Endodermal cell (in vitro differentiated cells): ENCODE results near the gene DDX21. TPM values are rescaled to one million over a fixed set of nuclear protein-coding genes. Genes with fewer than 3 reads are reported as not detected.
A peak's percentile ranks its signal among the peaks of the same experiment; 100 is the strongest.

Source experiments
- DNase-seq: peaks from one replicate; pipeline ENCODE4 v3.0.0-alpha.2; 2017
- H3K27ac ChIP-seq: 2 replicates; pipeline ENCODE4 v1.5.1; 2013; ENCODE audit warnings: mild to moderate bottlenecking, low read depth, low read length, moderate library complexity
- H3K27me3 ChIP-seq: 2 replicates; pipeline ENCODE4 v1.6.1; 2013; ENCODE audit warnings: mild to moderate bottlenecking, low read length, moderate library complexity; ENCODE audit not compliant: insufficient read depth, control insufficient read depth, poor library complexity, severe bottlenecking
- H3K36me3 ChIP-seq: 2 replicates; pipeline ENCODE4 v1.7.0; 2013; ENCODE audit warnings: mild to moderate bottlenecking, low read length, moderate library complexity; ENCODE audit not compliant: control insufficient read depth, insufficient read depth
- H3K4me1 ChIP-seq: one replicate; pipeline ENCODE4 v1.7.0; 2013; ENCODE audit warnings: low read length; ENCODE audit not compliant: control insufficient read depth, insufficient read depth
- H3K4me3 ChIP-seq: 2 replicates; pipeline ENCODE4 v1.5.1; 2013; ENCODE audit warnings: mild to moderate bottlenecking, low read length, moderate library complexity
- H3K9ac ChIP-seq: 2 replicates; pipeline ENCODE4 v1.6.1; 2013; ENCODE audit warnings: mild to moderate bottlenecking, low read length, moderate library complexity; ENCODE audit not compliant: poor library complexity, severe bottlenecking; ENCODE audit errors: extremely low read depth
- H3K9me3 ChIP-seq: 2 replicates; pipeline ENCODE4 v1.6.1; 2013; ENCODE audit warnings: mild to moderate bottlenecking, low read length, moderate library complexity; ENCODE audit not compliant: control insufficient read depth
- H3K27ac Mint-ChIP-seq: 2 replicates; pipeline ENCODE4 v1.8.0; 2020; ENCODE audit warnings: mixed read lengths
- H3K27me3 Mint-ChIP-seq: 2 replicates; pipeline ENCODE4 v1.8.0; 2021; ENCODE audit warnings: mild to moderate bottlenecking, mixed read lengths; ENCODE audit not compliant: insufficient read depth
- H3K36me3 Mint-ChIP-seq: 2 replicates; pipeline ENCODE4 v1.8.0; 2020; ENCODE audit warnings: low read depth, mixed read lengths
- H3K4me1 Mint-ChIP-seq: 2 replicates; pipeline ENCODE4 v1.8.0; 2020; ENCODE audit warnings: mixed read lengths
- H3K4me3 Mint-ChIP-seq: 2 replicates; pipeline ENCODE4 v1.8.0; 2020; ENCODE audit warnings: mild to moderate bottlenecking, moderate library complexity, mixed read lengths
- H3K9me3 Mint-ChIP-seq: 2 replicates; pipeline ENCODE4 v1.8.0; 2020; ENCODE audit warnings: mild to moderate bottlenecking, mixed read lengths
- WGBS, 2 experiments: methylation state at CpG; one replicate each; pipeline versions ENCODE4 v1.1.5 to v1.1.7; 2013; ENCODE audit warnings: missing lambda C conversion rate in 2 of 2, mixed read lengths in 1 of 2; ENCODE audit not compliant: insufficient coverage in 1 of 2, insufficient read length in 1 of 2; 5-methylcytosine and 5-hydroxymethylcytosine counted together
- total RNA-seq, 2 donors: library from RNA; stranded (reverse); fragmentation: NEBNext Ultra II Directional in 1 of 2; extraction: Animal tissue kit (Norgen Biotek cat#: 25700) in 1 of 2; gene quantifications; 2 replicates in 1 of 2; 3 replicates in 1 of 2; pipeline ENCODE4 v1.2.1, GENCODE V29; 2021
- TF ChIP-seq, protein P1 (sequence below): fragments of 200-600 bp; sonication (generic); conservative IDR thresholded peaks from 2 replicates; pipeline ENCODE4 v1.5.0; 2021; ENCODE audit warnings: antibody characterized with exemption, mild to moderate bottlenecking

The DDX21 gene
- total RNA-seq, 2 donors from 2014 or later, result 64.7 to 78.7 TPM

DNA sequence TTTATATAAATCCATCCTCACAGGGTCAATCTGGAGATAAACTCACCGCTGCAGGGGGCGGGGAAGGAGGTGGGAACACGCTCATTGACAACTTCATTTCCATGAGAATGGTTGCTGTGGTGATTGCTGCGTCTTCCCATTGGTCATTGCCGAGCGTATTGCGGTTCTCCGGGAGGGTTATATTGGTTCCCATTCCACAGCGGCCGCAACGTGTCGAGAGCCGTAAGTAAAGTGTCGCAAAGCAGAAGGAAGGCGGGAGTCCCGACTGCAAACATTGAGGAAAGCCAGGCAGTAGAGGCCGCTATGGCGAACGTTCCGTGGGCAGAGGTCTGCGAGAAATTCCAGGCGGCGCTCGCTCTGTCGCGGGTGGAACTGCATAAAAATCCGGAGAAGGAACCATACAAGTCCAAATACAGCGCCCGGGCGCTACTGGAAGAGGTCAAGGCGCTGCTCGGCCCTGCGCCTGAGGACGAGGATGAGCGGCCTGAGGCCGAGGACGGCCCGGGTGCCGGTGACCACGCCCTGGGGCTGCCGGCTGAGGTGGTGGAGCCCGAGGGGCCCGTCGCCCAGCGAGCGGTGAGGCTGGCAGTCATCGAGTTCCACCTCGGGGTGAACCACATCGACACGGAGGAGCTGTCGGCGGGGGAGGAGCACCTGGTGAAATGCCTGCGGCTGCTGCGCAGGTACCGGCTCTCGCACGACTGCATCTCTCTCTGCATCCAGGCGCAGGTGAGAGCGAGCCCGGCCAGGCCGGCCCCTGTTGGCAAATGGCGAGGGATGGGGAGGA lies 32.8 kb downstream of the DDX21 start, which contains the start of gene KIFBP:
KIFBP (plus strand) TSS at position 274 of the 787 bp plus-strand sequence; CDS start at position 304, 30 bp downstream.
- peak within 1 kb of the TSS; percentile 85 for H3K9ac ChIP-seq
- H3K4me3 Mint-ChIP-seq, result peak within 1 kb of the TSS; percentile 87
- H3K4me3 ChIP-seq, result peak within 1 kb of the TSS; percentile 98
- 0 to 1% methylated on average over 28 to 62 of the region's 62 CpGs for WGBS, 2 experiments
- peak within 1 kb of the TSS; percentile 96 for H3K27ac Mint-ChIP-seq
- TF ChIP-seq, protein P1, sequence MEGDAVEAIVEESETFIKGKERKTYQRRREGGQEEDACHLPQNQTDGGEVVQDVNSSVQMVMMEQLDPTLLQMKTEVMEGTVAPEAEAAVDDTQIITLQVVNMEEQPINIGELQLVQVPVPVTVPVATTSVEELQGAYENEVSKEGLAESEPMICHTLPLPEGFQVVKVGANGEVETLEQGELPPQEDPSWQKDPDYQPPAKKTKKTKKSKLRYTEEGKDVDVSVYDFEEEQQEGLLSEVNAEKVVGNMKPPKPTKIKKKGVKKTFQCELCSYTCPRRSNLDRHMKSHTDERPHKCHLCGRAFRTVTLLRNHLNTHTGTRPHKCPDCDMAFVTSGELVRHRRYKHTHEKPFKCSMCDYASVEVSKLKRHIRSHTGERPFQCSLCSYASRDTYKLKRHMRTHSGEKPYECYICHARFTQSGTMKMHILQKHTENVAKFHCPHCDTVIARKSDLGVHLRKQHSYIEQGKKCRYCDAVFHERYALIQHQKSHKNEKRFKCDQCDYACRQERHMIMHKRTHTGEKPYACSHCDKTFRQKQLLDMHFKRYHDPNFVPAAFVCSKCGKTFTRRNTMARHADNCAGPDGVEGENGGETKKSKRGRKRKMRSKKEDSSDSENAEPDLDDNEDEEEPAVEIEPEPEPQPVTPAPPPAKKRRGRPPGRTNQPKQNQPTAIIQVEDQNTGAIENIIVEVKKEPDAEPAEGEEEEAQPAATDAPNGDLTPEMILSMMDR, result peak; percentile 69
- peaks cover 18% of the 10 kb centered on the region for H3K36me3 Mint-ChIP-seq
- H3K4me1 ChIP-seq, result peaks cover 2% of the 10 kb centered on the region
- H3K27me3 ChIP-seq, result no peaks in the 10 kb centered on the region
- H3K9me3 Mint-ChIP-seq, result no peaks in the 10 kb centered on the region
- H3K27me3 Mint-ChIP-seq, result no peaks in the 10 kb centered on the region
- H3K4me1 Mint-ChIP-seq, result peaks cover 22% of the 10 kb centered on the region
- peaks cover 34% of the 10 kb centered on the region for H3K36me3 ChIP-seq
- no peaks in the 10 kb centered on the region for H3K9me3 ChIP-seq
- H3K27ac ChIP-seq, result peak within 1 kb of the TSS; percentile 36
- DNase-seq, result peak; percentile 98

GRCh38 chr10:68989317-68989990 lies 33.5 kb downstream of the DDX21 start:
- H3K9me3 ChIP-seq, result no peaks in the 10 kb centered on the region
- Mint-ChIP-seq H3K9me3 (no peaks in the 10 kb centered on the region), H3K27me3 (no peaks in the 10 kb centered on the region), H3K27ac (peak overlapping the region; percentile 96), H3K36me3 (peaks cover 13% of the 10 kb centered on the region), H3K4me3 (peak overlapping the region; percentile 87), H3K4me1 (peaks cover 14% of the 10 kb centered on the region)
- peak overlapping the region; percentile 85 for H3K9ac ChIP-seq
- TF ChIP-seq, protein P1, result no peak
- no peaks in the 10 kb centered on the region for H3K4me1 ChIP-seq
- no peaks in the 10 kb centered on the region for H3K27me3 ChIP-seq
- H3K27ac ChIP-seq, result no peak overlapping the region
- 30 to 33% methylated on average over 18 to 22 of the region's 22 CpGs for WGBS, 2 experiments
- H3K36me3 ChIP-seq, result peaks cover 29% of the 10 kb centered on the region
- H3K4me3 ChIP-seq, result peak overlapping the region; percentile 98
- DNase-seq, result no peak

DNA sequence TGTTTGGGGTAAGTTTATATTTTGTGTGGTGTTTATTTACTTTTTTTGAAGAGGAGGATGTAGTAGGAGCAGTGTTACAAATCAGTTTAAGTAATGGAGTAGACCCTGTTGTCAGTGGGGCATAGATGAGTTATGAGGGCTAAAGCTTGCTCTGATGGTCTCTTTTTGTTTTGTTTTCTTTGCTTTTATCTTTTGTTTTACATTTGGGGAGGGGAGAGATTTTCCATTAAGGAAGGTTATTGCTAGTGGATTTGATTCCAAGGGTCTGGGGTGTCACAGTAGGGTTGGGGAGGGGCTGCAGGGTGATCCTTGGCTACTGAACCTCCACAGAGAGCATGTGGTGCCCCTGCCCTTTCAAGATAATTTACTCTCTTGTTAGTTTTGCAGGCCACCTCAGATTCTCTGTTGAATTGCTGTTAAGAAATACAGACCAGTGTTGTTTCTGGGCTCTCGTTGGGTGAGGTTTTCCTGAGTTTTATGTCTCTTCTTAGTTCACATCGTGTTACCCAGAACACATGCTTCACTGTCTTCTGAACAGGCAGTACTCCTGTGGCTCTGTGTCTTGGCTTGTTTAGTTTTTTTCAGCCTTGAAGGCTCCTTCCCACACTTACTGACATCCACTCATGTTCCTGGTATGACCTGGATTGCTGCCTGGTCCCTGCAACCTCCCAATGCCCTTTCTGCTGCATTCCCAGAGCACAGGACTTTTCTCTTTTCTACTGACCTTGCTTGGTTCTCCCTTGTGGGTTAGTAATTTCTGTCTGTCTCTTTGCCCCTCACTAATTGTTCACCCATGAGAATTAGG lies 36.9 kb downstream of the DDX21 start:
- TF ChIP-seq, protein P1, result no peak
- Mint-ChIP-seq H3K27ac (peak overlapping the region; percentile 6), H3K27me3 (no peaks in the 10 kb centered on the region), H3K4me3 (peak overlapping the region; percentile 2), H3K4me1 (peaks cover 13% of the 10 kb centered on the region), H3K9me3 (no peaks in the 10 kb centered on the region), H3K36me3 (peaks cover 5% of the 10 kb centered on the region)
- Histone ChIP-seq H3K4me3 (peak overlapping the region; percentile 65), H3K36me3 (peaks cover 16% of the 10 kb centered on the region), H3K9me3 (no peaks in the 10 kb centered on the region), H3K4me1 (no peaks in the 10 kb centered on the region), H3K27ac (no peak overlapping the region), H3K9ac (no peak overlapping the region), H3K27me3 (no peaks in the 10 kb centered on the region)
- DNase-seq, result no peak
- WGBS, 2 experiments, result 96% methylated on average over 2 of the region's 2 CpGs; no CpG with 5 or more reads in 1 of the 2 experiments
